Spinal cord (tissue), 10 donors: ENCODE results near the gene SERINC4. TPM values are rescaled to one million over a fixed set of nuclear protein-coding genes. Genes with fewer than 3 reads are reported as not detected.
A peak's percentile ranks its signal among the peaks of the same experiment; 100 is the strongest.
"Not testable (repeated sequence)": the region's sequence is repeated elsewhere in the genome, so short reads cannot be mapped to it uniquely, and the experiment has no call there.

Source experiments
- DNase-seq, 6 donors: peaks; one replicate each; pipeline versions ENCODE4 v3.0.0 to v3.0.0-alpha.2; 2013 to 2015; ENCODE audit warnings: low spot score in 6 of 6, low read depth in 4 of 6
- H3K27ac ChIP-seq: one replicate; pipeline ENCODE4 v1.5.1; 2013; ENCODE audit warnings: low read depth, low read length, control low read depth
- H3K27me3 ChIP-seq: one replicate; pipeline ENCODE4 v1.6.1; 2013; ENCODE audit warnings: low read length; ENCODE audit not compliant: control insufficient read depth, insufficient read depth
- H3K36me3 ChIP-seq: one replicate; pipeline ENCODE4 v1.6.1; 2013; ENCODE audit warnings: low read length; ENCODE audit not compliant: control insufficient read depth, insufficient read depth
- H3K4me1 ChIP-seq: one replicate; pipeline ENCODE4 v1.6.1; 2013; ENCODE audit warnings: low read length; ENCODE audit not compliant: control insufficient read depth, insufficient read depth
- H3K4me3 ChIP-seq: one replicate; pipeline ENCODE4 v1.5.1; 2013; ENCODE audit warnings: low read depth, low read length, control low read depth
- H3K9me3 ChIP-seq: one replicate; pipeline ENCODE4 v1.6.1; 2013; ENCODE audit warnings: low read length; ENCODE audit not compliant: control insufficient read depth, insufficient read depth
- WGBS: methylation state at CpG from one replicate; pipeline ENCODE4 v1.1.5; 2013; ENCODE audit warnings: missing lambda C conversion rate; ENCODE audit not compliant: insufficient coverage; 5-methylcytosine and 5-hydroxymethylcytosine counted together
- polyA plus RNA-seq, 2 donors: library from polyadenylated mRNA; unstranded; fragments of 120-200 nt; gene quantifications; one replicate each; pipeline ENCODE4 v1.2.1, GENCODE V29; 2013; ENCODE audit not compliant: insufficient read length in 2 of 2
- small RNA-seq: library from RNA; depleted of rRNA; stranded (forward); fragments of <200 nt; gene quantifications from one replicate; pipeline ENCODE3, GENCODE V24; 2014; ENCODE audit warnings: low replicate concordance
- total RNA-seq, 2 donors: library from RNA; depleted of rRNA in 1 of 2; stranded (reverse); fragments of 120-200 nt in 1 of 2; fragments of >200 nt in 1 of 2; gene quantifications; one replicate each; pipeline versions ENCODE4 v1.2.3 to v1.2.4, GENCODE V29; 2013 to 2014
- donor health status: healthy.

The SERINC4 gene
- total and polyA plus RNA-seq, 4 donors: 0.29 to 0.72 TPM; not detected in 2

DNA sequence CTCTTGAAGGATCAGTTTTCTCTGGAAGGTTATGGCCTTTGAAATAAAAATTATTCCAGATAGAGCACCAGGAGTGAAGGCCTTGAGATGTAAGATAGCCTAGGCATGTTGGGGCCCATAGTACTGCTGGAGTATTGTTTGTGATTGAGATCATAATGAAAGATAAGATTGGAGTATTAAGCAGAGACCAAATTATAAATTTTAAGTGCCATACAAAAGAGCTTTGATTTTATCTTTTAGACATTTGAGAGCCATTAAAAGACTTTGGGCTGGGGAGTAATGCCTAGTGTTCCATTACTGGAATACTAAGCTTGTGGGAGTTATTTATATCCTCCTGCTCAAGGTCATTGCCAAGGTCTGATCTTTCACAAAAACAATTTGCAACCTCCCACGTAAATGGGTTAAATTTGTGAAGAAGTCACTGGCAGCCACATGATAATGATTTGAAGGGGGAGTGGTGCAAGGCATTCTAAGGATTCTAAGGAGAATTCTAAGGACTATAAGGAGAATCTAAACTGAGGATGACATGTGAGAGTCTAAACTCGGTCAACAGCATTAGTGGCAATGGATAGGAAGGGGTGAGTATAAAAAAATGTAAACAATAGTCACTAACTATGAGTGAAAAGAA lies 36.1 kb downstream of the SERINC4 start:
- no CpG with 5 or more reads among the region's 2 CpGs for WGBS
- no peaks in the 10 kb centered on the region for H3K27me3 ChIP-seq
- DNase-seq: no peak
- no peak overlapping the region for H3K27ac ChIP-seq
- H3K4me1 ChIP-seq: no peaks in the 10 kb centered on the region
- H3K9me3 ChIP-seq: no peaks in the 10 kb centered on the region
- H3K4me3 ChIP-seq: no peak overlapping the region
- peaks cover 48% of the 10 kb centered on the region for H3K36me3 ChIP-seq

DNA sequence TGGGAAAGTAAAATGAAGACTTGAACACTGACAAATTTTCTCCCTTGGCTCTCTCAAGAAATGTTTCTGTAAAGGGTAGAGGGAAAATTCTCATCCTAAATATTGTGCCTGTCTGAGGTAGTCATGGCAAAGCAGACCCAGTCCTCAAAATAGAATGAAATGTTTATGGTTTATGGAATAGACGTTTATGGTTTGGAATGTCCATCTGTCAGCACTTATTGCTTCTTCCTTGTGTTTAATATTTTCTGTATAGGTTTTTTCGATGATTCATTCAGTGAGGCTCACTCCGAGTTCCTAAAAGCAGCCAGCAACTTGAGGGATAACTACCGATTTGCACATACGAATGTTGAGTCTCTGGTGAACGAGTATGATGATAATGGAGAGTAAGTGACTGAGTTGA lies 37.2 kb downstream of the SERINC4 start:
- no peaks in the 10 kb centered on the region for H3K9me3 ChIP-seq
- H3K4me3 ChIP-seq: no peak overlapping the region
- DNase-seq: no peak
- H3K27me3 ChIP-seq: no peaks in the 10 kb centered on the region
- no peak overlapping the region for H3K27ac ChIP-seq
- WGBS: 95% methylated on average over 5 of the region's 6 CpGs
- H3K36me3 ChIP-seq: peaks cover 53% of the 10 kb centered on the region
- H3K4me1 ChIP-seq: no peaks in the 10 kb centered on the region

DNA sequence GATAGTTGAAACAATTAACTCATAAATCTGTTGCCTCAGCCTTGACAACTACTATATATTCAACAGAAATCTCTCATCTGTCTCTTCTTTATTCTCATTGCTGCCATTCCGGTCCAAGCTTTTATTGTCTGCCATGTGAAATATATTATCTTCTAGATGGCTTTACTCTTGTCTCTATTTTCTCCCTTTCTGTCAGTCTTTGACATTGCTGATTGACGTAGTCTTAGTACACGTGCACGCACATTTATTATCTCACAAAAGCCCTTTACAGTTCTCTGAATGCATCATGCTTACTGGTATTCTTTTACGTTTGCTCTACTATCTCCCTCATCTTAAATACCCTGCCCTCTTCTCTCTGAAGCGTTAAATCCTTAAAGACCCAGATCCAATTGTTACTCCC lies 48.1 kb downstream of the SERINC4 start:
- 23% methylated on average over 4 of the region's 6 CpGs for WGBS
- H3K4me3 ChIP-seq: no peak overlapping the region
- DNase-seq: no peak
- H3K27ac ChIP-seq: no peak overlapping the region
- peaks cover 21% of the 10 kb centered on the region for H3K36me3 ChIP-seq
- no peaks in the 10 kb centered on the region for H3K9me3 ChIP-seq
- H3K4me1 ChIP-seq: peaks cover 13% of the 10 kb centered on the region
- H3K27me3 ChIP-seq: no peaks in the 10 kb centered on the region

DNA sequence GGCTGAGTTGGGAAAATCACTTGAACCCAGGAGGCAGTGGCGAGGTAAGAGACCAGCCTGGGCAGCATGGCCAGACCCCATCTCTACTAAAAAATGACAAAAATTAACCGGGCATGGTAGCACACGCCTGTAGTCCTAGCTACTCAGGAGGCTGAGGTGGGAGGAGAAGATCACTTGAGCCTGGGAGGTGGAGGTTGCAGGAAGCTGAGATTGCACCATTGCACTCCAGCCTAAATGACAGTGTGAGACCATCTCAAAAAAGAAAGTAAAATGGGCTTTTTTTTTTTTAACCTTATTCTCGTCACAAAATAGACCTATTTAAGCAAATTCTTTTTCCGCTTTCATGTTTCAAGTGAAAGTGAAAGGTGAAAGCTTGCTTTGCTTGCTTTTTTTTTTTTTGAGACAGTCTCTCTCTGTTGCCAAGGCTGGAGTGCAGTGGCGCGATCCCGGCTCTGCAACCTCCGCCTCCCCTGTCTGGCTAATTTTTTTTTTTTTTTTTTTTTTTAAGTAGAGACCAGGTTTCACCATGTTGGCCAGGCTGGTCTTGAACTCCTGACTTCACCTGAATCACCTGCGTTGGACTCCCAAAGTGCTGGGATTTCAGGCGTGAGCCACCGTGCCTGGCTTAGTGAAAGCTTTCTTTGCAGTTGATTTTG lies 50.2 kb downstream of the SERINC4 start:
- whole genome bisulfite sequencing: no CpG with 5 or more reads among the region's 12 CpGs
- H3K36me3 ChIP-seq: peaks cover 10% of the 10 kb centered on the region
- peaks cover 19% of the 10 kb centered on the region for H3K4me1 ChIP-seq
- H3K4me3 ChIP-seq: no peak overlapping the region
- no peaks in the 10 kb centered on the region for H3K27me3 ChIP-seq
- DNase-seq: no peak
- H3K27ac ChIP-seq: no peak overlapping the region
- H3K9me3 ChIP-seq: no peaks in the 10 kb centered on the region

DNA sequence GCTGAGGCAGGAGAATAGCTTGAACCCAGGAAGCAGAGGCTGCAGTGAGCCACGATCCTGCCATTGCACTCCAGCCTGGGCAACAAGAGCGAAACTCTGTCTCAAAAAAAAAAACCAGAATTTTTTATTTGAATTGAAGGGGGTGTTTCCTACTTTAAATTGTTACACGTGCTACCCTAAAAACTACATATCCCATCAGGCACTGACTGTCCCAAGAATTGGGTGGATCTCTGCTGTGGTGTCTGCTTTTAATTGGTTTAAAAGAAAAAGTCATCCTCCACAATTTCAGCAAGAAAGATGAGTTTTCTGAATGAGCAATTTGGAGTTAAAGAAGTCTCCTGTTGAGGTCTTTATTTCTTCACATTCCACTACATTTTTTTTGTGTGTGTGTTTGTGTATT lies 51.6 kb downstream of the SERINC4 start:
- Histone ChIP-seq H3K27ac (no peak overlapping the region), H3K27me3 (no peaks in the 10 kb centered on the region), H3K4me1 (peaks cover 19% of the 10 kb centered on the region), H3K9me3 (no peaks in the 10 kb centered on the region), H3K36me3 (peaks cover 3% of the 10 kb centered on the region), H3K4me3 (no peak overlapping the region)
- no peak for DNase-seq
- no CpG with 5 or more reads among the region's 3 CpGs for WGBS

DNA sequence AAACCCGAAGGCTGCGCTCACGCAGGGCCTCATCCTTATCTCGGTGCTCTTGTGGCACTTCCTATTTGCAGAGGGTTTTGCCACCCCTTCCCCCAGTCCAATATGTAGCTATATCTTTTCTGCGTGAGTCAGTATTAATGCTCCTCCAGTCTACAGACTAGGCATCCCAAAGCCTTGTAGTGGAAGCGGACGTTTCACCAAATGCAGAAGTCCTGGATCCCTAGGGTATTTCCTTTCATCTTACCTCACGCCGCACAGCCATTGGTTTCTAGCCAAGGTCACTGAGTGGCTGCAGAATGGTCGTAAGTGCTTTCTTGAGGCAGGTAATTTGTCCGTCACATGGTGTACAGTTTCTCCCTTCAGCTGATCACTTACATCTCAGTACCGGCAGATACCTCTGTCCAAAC lies 53.1 kb downstream of the SERINC4 start:
- peak overlapping the region; percentile 78 for H3K4me3 ChIP-seq
- not testable (repeated sequence) for H3K36me3 ChIP-seq, H3K9me3 ChIP-seq, H3K27me3 ChIP-seq
- H3K4me1 ChIP-seq: peaks cover 19% of the 10 kb centered on the region
- DNase-seq: peak in 2 of 6 donors; percentile 5 to 9
- peak overlapping the region; percentile 92 for H3K27ac ChIP-seq
- WGBS: 0% methylated on average over 3 of the region's 12 CpGs

DNA sequence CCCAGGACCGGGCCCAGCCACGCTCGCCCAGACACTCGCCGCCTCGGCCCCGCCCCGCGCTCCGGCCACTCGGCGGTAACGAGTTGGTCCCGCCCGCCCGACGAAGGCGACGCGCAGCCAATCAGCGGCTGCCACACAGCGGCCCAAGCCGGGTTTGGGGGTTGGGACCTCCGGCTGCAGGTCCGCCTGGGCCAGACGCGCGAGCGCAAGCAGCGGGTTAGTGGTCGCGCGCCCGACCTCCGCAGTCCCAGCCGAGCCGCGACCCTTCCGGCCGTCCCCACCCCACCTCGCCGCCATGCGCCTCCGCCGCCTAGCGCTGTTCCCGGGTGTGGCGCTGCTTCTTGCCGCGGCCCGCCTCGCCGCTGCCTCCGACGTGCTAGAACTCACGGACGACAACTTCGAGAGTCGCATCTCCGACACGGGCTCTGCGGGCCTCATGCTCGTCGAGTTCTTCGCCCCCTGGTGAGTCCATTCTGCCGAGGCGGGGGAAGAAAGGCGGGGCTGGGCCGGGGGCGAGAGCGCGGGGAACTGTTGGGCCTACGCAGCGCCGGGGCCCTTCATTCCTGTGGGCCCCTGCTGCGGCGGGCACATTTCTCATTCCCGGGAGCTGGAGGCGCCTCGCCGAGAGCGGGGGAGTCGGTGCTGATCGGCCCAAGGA lies 53.6 kb downstream of the SERINC4 start, which contains the start of gene PDIA3:
TSS of gene PDIA3 (plus strand) at position 194 of the 658 bp plus-strand sequence. CDS start at position 296, 102 bp downstream.
- peak; percentile 74 to 96 (median 82) for DNase-seq
- Histone ChIP-seq H3K4me3 (peak within 1 kb of the TSS; percentile 78), H3K27ac (peak within 1 kb of the TSS; percentile 92), H3K4me1 (peaks cover 19% of the 10 kb centered on the region)
- H3K27me3 ChIP-seq, H3K36me3 ChIP-seq, H3K9me3 ChIP-seq: not testable (repeated sequence)
- WGBS: under 1% methylated on average over 82 of the region's 84 CpGs

Small RNA genes lying within 50 kb of the gene (small RNA-seq; reads per million reads assigned to genes)
- gene MIR1282: not detected

Other genes with a start within 250 kb of the SERINC4 start
- gene PPIP5K1, start 210.0 kb downstream of the SERINC4 start, total RNA-seq: 10 to 100 TPM; 25.7 to 33.6 TPM
- 10 to 100 TPM; 28.0 to 43.3 TPM for gene PPIP5K1, start 210.0 kb downstream of the SERINC4 start, polyA plus RNA-seq
- gene CKMT1B, start 206.2 kb downstream of the SERINC4 start, total RNA-seq: 10 to 100 TPM; 12.8 to 17.7 TPM
- 100 to 1,000 TPM in 1 of 2 donors, 10 to 100 TPM in 1; 91.5 to 120 TPM for gene CKMT1B, start 206.2 kb downstream of the SERINC4 start, polyA plus RNA-seq
- 1 to 10 TPM in 1 of 2 donors, under 1 TPM in 1; 0.59 to 1.5 TPM for gene STRC, start 181.4 kb downstream of the SERINC4 start, total RNA-seq
- 1 to 10 TPM; 3.1 to 7.0 TPM for gene STRC, start 181.4 kb downstream of the SERINC4 start, polyA plus RNA-seq
- gene CATSPER2, start 151.4 kb downstream of the SERINC4 start, total RNA-seq: 1 to 10 TPM; 2.6 to 5.1 TPM
- 10 to 100 TPM in 1 of 2 donors, 1 to 10 TPM in 1; 7.5 to 15.6 TPM for gene CATSPER2, start 151.4 kb downstream of the SERINC4 start, polyA plus RNA-seq
- gene CKMT1A, start 106.4 kb downstream of the SERINC4 start, total RNA-seq: 10 to 100 TPM in 1 of 2 donors, 1 to 10 TPM in 1; 7.1 to 21.5 TPM
- gene CKMT1A, start 106.4 kb downstream of the SERINC4 start, polyA plus RNA-seq: 10 to 100 TPM; 48.9 to 54.7 TPM
- gene PDIA3, start 53.8 kb downstream of the SERINC4 start, total RNA-seq: 100 to 1,000 TPM; 120 to 175 TPM
- gene PDIA3, start 53.8 kb downstream of the SERINC4 start, polyA plus RNA-seq: 100 to 1,000 TPM; 268 to 272 TPM
- 1 to 10 TPM; 2.8 to 6.2 TPM for gene ELL3, start 23.3 kb downstream of the SERINC4 start, total RNA-seq
- gene ELL3, start 23.3 kb downstream of the SERINC4 start, polyA plus RNA-seq: 1 to 10 TPM; 2.9 to 3.6 TPM
- gene SERF2, start 7.9 kb downstream of the SERINC4 start, total RNA-seq: 100 to 1,000 TPM; 134 to 884 TPM
- 100 to 1,000 TPM; 506 to 536 TPM for gene SERF2, start 7.9 kb downstream of the SERINC4 start, polyA plus RNA-seq
- 1 to 10 TPM; 5.1 to 5.4 TPM for gene HYPK, start 379 bp upstream of the SERINC4 start, total RNA-seq
- 1 to 10 TPM; 6.1 to 9.0 TPM for gene HYPK, start 379 bp upstream of the SERINC4 start, polyA plus RNA-seq
- gene MFAP1, start 24.5 kb upstream of the SERINC4 start, total RNA-seq: 10 to 100 TPM; 25.6 to 43.7 TPM
- 10 to 100 TPM; 41.2 to 43.6 TPM for gene MFAP1, start 24.5 kb upstream of the SERINC4 start, polyA plus RNA-seq
- gene WDR76, start 26.8 kb upstream of the SERINC4 start, total RNA-seq: 10 to 100 TPM; 10.7 to 10.8 TPM
- 10 to 100 TPM; 10.1 to 10.8 TPM for gene WDR76, start 26.8 kb upstream of the SERINC4 start, polyA plus RNA-seq